DMS153 (cell line): ENCODE results near the gene PARP1.

Experiments
- DNase-seq: peaks from one replicate; lab custom pipeline; 2025; lab: John Stamatoyannopoulos, UW

The PARP1 gene

DNA sequence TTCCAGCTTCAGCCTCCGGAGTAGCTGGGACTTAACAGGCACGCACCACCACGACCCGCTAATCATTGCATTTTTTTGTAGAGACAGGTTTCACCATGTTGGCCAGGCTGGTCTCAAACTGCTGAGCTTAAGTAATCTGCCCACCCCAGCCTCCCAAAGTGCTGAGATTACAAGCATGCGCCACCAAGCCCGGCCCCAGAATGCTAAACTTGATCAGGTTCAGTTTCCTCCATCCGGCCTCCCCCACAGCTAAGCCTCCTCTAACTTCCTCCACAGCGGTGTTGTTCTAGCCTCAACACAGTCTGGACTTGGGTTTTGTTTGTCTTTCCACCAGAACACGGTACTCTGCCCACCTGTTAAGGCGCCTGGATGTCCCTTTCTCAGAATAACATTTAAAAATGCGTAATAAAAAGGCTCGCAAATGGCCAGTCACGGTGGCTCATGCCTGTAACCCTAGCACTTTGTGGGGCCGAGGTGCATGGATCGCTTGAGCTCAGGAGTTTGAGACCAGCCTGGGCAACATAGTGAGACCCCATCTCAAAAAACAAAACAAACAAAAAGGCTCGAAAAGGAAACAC lies 2.4 kb downstream of the PARP1 start:
- DNase-seq, result no peak

DNA sequence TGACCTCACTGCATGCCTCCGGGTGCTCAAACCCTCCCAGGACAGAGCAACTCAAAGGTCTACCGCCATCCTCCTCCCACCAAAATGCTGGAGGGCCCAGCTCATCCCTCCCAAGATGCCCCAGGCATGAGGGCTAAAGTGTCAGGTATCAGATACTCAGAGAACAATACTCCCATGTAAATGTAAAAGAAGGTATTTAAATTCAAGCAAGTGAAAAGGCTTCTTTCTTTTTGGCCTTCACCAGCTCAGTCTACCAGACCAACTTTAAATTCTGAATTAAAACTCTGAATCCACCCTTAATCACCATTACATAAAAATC lies 3.0 kb downstream of the PARP1 start:
- DNase-seq, result no peak

DNA sequence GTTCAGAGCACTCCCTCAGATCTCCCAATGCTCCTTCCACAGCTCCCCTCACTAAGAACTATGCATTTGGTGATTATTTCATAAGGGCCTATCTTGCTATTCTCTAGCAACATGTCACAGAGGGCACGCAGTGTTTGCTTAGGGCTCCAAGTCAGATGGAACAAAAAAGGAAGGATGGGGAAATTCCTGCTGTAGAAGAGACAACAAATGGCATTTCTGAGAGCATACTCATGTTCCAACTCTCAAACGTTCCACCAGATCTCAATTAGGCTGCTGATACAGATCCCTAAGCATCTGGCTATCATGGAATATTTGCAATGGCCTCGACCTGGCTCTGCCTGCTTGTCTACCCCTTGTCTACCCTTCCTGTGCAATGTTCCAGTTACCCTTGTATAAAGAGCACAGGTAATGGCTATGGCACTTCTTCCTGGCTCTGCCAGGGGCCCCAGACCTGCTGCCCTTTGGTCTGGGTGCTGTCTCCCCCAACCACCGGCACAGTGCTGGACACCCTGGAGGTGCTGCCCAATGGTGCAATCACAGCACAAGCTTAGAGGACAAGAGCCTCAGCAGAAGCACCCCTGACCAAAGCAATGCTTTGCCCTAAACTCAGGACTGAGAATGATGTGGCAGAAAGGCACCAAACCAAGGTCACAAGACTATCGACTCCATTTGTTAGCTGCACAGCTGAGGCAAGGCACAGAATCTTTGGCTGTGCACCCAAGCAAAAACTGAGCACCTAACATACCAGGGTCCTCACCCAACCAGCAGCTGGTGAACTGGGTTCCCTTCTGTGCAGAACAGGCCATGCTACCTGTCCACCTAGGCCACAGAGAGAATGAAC lies 3.6 kb downstream of the PARP1 start:
- no peak for DNase-seq

DNA sequence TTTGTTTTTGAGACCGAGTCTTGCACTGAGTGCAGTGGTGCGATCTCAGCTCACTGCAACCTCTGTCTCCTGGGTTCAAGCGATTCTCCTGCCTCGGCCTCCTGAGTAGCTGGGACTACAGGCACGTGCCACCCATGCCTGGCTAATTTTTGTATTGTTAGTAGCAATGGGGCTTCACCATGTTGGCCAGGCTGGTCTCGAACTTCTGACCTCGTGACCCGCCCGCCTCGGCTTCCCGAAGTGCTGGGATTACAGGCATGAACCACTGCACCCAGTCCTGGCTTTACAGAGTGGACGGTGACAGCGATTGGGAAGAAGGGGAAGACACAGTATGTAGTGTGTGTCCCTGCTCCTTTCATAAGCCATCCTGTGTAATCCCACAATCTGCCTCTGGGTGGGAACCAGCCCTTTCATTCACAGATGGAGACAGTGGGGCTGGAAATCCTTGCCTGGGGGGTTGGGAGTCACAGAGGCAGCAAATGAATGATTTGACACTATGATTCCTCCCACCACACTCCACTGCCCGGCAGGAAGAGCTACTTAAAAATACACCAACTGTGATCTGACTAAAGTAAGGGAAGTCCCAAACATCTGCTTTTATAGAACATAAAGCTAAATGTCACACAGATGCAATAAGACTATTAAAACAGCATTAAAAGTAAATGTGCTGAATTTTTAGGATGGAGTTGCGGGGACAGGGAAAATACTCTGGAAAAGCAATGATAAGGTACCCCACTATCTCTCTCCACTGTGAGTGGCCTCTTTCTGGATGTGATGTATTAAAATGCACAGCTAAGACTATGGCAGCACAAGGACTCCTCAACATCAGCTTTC lies 4.5 kb downstream of the PARP1 start:
- DNase-seq, result no peak

DNA sequence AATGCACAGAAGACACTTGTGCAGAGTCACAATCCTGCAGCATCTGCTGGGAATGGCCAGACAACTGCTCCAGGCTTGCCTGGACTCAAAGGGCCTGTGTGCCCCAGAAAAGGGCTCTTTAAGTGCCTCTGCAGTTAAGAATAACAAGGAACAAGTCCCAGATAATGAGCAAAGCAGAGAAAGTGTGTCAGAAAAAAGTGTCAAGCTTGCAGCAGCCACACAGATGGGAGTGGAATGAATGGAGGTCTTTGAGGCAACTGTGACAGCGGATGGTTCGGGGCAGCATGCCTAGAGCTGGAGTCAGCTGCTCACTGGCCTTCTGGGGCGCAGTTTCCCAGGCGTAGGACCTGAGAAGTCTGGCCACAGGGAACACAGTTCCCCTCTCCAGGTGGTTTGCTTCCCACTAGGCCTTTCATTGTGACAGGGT lies 5.1 kb downstream of the PARP1 start:
- DNase-seq, result no peak

DNA sequence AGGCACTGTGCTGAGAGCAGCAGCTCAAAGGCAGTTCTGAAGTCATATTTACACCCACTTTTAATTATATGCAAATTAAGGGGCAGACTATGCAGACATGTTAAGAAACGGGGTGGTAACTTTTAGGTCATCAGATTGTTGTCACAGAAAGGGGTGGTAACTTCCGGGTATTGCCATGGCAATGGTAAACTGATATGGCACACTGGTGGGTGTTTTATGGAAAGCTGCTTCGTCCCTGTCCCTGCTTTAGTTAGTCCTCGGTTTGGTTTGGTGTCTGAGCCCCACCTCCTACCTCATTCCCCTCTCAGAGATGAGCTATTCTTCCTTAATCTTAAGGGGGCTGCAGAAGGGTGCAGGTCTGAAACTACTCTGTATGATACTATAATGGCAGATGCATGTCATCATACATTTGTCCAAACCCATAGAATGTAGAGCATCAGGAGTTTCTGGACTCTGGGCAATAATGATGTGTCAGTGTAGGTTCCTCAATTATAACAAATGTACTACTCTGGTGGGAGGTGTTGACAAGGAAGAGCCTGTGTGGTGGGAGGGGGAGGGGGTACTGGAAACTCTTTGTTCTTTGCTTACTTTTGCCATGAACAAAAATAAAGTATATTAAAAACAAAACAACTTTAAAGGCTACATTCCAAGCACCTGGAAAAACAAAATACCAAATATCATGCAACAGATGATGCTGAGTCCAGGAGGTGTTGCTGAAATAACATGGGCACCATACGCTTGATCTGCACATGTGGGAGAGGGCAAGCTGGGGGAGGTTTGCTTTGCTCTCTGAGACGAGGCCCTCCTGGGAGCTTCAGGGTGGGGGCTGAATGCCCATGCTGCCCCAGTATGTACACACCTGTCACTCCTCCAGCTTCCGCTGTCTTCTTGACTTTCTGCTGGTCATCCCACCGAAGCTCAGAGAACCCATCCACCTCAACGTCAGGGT lies 6.3 kb downstream of the PARP1 start:
- no peak for DNase-seq

DNA sequence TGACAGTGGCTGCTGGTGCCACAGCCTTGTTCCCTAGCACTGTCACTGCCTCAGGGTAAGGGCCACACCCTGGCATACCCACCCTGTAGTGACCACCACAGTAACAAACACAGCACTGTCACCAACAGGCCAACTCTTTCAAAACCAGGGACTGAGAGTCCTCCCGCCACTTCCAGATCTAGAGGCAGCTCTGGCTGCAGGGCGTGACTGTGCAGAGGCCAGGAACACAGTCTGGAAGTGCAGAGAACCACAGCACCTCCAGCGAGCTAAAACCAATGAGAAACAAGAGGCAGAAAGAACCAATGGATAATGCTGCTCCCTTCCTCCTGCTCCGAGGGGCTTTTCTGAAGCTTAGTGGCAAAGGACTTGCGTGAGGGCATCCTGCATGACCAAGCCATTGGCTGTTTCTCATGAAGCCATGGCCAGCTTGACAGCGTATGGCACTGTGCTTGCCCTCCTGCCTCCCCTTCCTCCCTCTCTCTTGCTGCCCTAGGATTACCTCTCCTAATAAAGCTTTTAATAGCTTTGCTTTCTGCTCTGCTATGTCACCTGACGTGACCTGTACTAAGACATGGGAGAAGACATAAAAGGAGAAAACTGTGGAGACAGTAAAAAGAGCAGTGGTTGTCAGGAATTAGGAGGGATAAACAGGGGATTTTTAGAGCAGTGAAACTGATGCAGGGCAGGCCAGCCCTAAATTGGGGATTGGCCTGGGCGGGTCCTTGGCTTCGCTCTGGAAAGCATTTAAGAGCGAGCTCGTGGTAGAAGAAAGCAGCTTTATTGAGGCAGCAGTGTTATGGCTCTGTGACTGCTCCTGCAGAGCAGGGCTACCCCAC lies 7.2 kb downstream of the PARP1 start:
- DNase-seq, result no peak

DNA sequence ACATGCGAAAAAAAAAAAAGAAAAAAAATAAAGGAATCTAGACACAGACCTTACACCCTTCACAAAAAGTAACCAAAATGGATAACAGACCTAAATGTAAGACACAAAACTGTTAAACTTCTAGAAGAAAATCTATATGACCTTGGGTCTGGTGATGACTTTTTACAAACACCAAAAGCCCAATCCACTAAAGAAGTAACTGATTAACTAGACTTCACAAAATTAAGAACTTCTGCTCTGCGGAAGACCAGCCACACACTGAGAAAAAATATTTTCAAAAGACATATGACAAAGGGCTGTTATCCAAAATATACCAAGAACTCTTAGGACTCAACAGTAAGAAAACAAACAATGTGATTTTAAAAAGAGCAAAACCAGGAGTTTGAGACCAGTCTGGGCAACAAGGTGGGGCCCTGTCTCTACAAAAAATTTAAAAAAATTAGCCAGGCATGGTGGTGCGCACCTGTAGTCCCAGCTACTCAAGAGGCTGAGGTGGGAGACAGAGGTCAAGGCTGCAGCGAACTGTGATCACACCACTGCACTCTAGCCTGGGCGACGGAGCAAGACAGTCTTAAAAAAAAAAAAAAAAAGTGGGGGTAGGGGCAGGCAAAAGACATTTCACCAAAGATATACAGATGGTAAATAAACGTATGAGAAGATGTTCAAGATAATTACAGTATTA lies 9.8 kb downstream of the PARP1 start:
- DNase-seq, result no peak

DNA sequence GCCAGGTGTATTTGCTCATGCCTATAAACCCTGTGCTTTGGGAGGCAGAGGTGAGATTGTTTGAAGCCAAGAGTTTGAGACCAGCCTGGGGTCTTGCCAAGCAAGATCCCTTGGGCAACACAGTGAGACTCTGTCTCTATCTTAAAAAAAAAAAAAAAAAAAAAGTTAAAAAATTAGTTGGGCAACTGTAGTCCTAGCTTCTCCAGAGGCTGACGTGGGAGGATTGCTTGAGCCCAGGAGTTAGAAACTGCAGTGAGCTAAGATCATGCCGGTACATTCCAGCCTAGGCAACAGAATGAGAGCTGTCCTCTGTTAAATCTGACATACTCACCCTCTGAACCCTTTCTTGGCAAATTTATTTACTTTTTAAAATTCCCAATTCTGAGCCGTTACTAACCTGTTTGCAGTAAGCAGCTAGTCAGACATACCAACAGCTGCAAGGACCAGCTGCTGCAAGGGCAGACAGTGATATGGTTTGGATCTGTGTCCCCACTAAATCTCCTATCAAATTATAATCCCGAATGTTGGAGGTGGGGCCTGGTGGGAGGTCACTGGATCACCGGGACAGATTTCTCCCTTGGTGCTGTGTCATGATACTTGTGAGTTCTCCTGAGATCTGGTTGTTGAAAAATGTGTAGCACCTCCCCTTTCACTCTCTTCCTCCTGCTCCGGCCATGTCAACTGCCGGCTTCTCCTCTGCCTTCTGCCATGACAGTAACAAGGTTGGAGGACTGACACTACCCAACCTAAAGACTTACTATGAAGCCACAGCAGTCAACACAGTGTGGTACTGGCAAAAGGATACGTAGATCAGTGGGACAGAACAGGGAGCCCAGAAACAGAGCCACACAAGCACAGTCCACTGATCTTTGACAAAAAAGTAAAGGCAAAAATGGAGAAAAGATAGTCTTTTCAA lies 10.6 kb downstream of the PARP1 start:
- no peak for DNase-seq

DNA sequence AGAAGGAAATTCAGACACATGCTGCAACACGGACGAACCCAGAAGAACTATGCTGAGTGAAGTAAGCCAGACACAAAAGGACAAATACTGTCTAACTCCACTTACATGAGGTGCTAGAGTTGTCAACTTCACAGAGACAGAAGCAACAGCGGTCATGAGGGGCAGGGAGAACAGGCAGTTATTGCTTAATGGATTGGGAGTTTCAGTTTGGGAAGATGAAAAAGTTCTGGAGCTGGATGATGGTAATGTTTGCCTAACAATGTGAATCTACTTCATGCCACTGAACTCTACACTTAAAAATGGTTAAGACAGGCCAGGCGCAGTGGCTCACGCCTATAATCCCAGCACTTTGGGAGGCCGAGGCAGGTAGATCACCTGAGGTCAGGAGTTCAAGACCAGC lies 12.1 kb downstream of the PARP1 start:
- DNase-seq, result no peak

DNA sequence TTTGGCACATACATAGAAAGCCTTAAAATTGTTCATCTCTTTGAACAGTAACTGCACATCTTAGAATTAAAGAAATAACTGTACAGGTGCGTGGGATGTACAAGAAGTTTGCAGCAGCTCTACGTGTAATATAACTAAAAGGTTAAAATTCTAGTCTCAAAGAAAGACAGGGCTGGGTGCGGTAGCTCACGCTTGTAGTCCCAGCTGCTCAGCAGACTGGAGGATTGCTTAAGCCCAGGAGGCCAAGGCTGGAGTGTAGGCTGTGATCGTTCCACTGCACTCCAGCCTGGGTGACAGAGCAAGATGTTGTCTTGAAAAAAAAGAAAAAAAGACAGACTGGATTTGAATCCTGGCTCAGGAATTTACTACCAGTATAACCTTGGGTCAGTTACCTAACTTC lies 13.4 kb downstream of the PARP1 start:
- DNase-seq, result no peak

DNA sequence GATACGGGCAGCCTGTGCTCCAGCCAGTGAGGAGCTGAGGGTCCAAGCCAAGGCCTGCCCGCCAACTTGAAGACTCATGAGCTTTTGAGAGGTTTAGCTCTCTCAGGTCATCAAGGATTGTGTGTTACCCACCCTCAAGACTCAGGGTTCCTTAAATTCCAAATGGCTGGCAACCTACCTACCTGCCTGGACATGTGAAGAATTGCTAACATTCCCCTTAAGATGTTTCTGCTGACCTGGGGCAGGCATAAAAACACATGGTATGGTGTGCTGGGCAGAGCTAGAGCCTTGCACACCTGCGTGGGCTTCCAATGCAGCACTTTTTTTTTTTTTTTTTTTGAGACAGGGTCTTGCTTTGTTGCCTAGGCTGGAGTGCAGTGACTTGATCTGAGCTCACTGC lies 17.2 kb downstream of the PARP1 start:
- no peak for DNase-seq

DNA sequence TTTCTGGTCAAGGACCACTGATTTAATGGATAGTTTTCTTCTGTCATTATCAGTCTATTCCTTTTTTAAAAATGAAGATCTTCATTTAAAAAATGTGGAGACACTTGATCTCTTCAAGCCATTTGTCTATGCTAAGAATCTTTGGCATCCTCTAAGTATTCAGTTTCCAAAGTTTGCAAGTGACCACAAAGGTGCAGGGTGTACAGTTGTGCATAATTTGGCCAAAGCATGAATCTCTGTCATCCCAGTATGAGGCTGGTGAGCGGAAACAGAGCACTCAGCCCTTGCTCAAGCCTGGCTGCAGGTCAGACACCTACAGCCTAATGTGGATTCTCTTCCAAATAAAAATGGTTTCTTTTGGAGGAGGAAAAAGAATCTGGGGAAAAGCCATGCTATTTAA lies 19.8 kb downstream of the PARP1 start:
- DNase-seq, result no peak

DNA sequence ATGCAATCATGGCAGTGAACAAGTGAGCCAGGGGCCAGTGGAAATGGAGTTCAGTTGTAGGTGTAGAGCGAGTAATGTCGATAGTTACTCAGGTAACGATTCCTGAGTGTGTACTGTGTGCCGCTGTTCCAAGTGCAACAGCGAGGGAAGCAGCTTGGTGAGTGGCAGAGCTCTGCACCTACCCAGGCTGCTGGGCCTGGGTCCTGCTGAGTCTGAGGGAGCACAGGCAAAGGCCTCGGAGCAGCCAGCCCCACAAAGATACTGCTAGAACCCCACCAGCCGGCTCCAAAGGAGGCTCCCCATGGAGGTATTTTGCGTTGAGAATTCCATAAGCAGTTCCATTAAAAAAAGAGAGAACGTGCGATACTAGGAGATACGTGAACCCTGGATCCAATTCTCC lies 23.2 kb downstream of the PARP1 start:
- DNase-seq, result no peak

DNA sequence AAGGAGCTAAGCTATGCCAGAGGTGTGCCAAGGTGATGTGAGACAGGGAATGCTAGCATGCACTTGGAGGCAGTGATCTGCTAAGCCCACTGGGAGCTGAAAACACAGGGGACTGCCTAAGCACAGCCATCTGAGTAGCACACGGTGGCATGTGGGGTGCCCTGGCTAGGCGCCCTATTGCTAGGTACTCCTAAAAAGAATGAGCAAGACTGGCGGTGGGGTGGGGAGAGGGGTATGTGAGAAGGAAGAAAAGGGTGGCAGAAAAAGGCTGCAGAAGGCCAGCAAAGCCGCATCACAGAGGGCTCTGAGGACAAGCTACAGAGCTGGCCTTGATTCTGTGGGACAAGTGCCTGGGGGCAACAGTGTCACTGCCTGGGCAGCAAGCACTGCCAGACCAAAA lies 23.9 kb downstream of the PARP1 start:
- no peak for DNase-seq

DNA sequence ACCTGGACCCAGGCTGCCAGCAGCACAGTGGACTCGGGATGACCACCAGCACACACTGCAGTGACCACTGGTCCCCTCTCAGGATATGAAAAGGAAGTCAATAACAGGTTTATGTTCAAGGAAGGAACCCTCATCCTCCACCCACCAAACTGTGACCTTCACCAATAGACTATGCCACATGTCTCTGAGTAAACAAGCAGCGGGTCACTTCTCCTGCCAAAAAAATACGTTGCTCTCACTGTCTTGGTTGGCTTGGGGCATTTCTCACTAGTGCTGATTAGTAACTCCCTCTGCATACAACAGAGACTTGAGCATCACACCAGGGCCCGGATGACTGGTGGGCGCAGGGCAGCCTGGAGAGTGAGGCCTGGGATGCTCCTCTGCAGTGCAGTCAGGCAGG lies 25.9 kb downstream of the PARP1 start:
- DNase-seq, result no peak

DNA sequence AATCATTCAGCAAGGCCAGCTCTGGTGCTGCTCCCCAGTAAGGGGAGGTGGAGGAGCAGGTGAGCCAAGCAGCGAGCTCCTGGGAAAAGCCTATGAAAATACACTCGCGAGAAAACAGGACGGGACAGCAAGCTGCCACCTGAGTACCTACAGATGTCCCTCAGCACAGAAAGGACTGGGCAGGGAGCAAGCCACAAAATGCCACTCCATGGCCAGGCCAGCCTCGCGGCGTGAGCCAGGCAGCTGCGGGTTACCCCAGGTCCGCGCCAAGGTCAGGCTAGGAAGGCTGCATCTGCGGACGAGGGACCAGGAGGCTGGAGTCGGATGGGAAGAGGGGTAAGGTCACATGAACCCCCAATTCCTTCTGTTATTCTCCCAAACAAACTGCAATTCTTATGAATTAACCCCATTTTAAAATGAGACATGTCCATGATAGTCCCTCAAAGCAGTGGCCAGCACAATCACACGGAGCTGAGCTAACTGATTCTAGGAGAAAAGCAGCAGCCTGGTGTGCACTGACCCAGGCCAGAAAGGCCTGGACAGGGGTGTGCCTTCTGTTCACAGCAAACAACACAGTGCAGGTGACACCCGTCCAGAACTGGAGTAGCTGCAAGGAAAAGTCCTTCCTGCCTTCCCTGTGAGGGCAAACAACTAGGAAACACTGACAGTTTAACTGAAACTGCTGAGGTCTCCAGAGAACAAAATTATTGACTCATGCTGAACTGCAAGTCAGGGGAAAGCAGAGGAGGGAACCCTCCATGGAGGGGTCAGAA lies 26.5 kb downstream of the PARP1 start:
- no peak for DNase-seq

DNA sequence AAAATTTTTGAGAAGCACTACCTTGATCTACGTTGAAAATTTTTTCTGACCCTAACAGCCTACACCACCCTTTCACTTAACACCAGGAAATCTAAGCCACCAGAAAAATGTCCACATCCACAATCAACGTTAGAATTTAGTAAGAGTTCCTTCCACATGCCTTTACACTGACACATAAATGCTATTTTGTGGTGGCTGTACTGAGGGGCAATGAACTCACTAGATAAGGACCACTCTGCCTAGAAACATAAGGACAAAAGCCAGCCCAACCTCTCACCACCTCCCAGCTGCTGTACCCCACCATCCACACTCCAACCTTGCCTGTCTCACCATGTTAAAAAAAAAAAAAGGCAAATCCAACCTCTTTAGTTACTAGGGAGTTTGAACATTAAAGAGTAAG lies 29.8 kb downstream of the PARP1 start:
- DNase-seq, result no peak

DNA sequence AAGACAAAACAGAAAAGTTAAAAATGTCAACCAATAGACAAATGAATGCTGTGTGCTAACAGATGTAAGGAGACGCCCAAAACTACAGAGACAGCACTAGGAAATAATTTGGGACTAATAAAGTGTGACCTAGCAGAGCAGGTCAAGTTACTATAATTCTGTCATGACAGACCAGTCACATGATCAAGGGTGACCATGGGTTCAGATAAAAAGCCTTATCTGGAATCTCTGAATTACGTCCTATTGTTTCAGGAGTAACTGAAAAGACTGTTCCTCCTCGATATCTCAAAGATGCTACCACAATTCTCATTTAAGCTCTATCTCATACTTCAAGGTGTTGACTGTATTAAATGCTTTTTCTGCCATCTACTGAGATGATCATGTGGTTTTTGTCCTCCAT lies 31.6 kb downstream of the PARP1 start:
- DNase-seq, result no peak
